GM19395 (cell line): Measurements from ENCODE around the gene PATL2.
"Not testable (repeated sequence)": the region's sequence is repeated elsewhere in the genome, so short reads cannot be mapped to it uniquely, and the experiment has no call there.

Experiments used
- ATAC-seq: cut with Tn5 transposase; IDR thresholded peaks from one replicate; pipeline ENCODE4 v1.9.1; 2021; ENCODE audit warnings: mild to moderate bottlenecking, moderate library complexity; ENCODE audit not compliant: unreplicated experiment

PATL2 gene

DNA sequence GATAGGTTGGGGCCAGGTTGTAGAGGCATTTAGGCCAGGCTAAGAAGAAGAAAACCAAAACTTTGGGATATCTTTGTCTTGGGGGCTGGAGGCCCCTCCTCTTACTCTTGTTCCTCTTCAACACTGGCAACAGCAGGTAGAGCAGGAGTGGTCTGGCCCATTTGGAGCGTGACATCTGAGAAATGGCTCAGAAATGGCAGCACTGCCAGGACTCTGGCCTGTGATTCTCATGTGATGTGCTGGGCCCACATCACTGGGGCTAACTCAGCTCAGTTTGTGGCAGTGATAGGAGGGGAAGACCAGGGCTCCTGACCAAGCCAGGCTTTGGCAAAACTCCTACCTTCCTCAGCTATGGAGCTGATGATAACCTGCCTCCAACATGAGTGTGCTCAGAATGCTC, 18.5 kb downstream of the PATL2 start:
- ATAC-seq: no peak

GRCh38 chr15:44690245-44690644, 20.9 kb downstream of the PATL2 start:
- not testable (repeated sequence) for ATAC-seq

DNA sequence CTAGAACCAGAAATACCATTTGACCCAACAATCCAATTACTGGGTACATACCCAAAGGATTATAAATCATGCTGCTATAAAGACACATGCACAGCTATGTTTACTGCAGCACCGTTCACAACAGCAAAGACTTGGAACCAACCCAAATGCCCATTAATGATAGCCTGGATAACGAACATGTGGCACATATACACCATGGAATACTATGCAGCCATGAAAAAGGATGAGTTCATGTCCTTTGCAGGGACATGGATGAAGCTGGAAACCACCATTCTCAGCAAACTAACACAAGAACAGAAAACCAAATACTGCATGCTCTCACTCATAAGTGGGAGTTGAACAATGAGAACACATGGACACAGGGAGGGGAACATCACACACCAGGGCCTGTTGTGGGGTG, 21.8 kb downstream of the PATL2 start:
- not testable (repeated sequence) for ATAC-seq

DNA sequence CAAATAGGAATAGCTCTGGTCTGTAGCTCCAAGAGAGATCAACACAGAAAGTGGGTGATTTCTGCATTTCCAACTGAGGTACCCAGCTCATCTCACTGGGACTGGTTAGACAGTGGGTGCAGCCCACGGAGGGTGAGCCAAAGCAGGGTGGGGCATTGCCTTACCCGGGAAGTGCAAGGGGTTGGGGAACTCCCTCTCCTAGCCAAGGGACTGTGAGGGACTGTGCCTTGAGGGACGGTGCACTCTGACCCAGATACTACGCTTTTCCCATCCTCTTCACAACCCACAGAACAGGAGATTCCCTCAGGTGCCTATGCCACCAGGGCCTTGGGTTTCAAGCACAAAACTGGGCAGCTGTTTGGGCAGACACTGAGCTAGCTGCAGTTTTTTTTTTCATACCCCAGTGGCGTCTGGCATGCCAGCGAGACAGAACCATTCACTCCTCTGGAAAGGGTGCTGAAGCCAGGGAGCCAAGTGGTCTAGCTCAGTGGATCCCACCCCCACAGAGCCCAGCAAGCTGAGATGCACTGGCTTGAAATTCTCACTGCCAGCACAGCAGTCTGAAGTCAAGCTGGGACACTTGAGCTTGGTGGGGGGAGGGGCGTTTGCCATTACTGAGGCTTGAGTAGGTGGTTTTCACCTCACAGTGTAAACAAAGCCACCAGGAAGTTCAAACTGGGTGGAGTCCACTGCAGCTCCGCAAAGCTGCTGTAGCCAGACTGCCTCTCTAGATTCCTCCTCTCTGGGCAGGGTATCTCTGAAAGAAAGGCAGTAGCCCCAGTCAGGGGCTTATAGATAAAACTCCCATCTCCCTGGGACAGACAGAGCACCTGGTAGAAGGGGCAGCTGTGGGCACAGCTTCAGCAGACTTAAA, 28.1 kb downstream of the PATL2 start:
- ATAC-seq: not testable (repeated sequence)

GRCh38 chr15:44682211-44682610, 28.9 kb downstream of the PATL2 start:
- ATAC-seq: no peak

GRCh38 chr15:44676676-44677075, 34.4 kb downstream of the PATL2 start:
- no peak for ATAC-seq

DNA sequence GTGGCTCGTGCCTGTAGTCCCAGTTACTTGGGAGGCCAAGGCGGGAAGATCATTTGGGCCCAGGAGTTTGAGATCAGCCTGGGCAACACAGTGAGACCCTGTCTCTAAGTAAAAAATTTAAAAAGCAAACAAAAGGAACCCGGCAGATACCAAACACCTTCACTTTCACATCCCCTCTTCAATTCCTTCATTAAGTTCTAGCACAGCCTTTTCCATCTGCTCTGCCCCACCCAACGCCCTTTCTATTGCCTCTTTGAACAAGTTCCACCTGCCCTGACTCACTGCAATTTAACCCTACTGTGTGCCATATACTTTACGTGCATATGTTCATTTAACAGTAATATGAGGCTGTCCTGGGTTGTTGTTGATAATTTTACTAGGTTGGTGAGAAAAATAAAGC, 35.2 kb downstream of the PATL2 start:
- ATAC-seq: no peak

GRCh38 chr15:44673639-44674038, 37.5 kb downstream of the PATL2 start:
- no peak for ATAC-seq

GRCh38 chr15:44670087-44670950, 40.8 kb downstream of the PATL2 start:
- no peak for ATAC-seq

- ATAC-seq: no peak
Observed at GRCh38 chr15:44668921-44669320, 42.2 kb downstream of the PATL2 start.

DNA sequence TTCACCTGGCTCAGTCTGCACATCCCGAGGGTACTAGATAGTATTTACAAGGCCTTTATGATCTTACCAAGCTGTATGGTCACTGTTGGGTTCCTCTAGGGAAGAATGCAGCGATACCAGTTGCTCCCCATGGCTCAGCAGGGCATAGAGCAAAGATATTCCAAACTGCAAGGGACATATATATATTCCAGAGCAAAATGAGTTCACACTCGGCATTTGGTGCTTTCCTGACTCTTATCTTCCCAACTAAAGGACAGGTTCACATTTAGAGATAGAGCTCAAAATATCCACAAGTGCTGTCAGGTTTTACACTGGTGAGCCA, 44.1 kb downstream of the PATL2 start:
- no peak for ATAC-seq

GRCh38 chr15:44666210-44667038, 44.7 kb downstream of the PATL2 start:
- peak; percentile 31 for ATAC-seq

DNA sequence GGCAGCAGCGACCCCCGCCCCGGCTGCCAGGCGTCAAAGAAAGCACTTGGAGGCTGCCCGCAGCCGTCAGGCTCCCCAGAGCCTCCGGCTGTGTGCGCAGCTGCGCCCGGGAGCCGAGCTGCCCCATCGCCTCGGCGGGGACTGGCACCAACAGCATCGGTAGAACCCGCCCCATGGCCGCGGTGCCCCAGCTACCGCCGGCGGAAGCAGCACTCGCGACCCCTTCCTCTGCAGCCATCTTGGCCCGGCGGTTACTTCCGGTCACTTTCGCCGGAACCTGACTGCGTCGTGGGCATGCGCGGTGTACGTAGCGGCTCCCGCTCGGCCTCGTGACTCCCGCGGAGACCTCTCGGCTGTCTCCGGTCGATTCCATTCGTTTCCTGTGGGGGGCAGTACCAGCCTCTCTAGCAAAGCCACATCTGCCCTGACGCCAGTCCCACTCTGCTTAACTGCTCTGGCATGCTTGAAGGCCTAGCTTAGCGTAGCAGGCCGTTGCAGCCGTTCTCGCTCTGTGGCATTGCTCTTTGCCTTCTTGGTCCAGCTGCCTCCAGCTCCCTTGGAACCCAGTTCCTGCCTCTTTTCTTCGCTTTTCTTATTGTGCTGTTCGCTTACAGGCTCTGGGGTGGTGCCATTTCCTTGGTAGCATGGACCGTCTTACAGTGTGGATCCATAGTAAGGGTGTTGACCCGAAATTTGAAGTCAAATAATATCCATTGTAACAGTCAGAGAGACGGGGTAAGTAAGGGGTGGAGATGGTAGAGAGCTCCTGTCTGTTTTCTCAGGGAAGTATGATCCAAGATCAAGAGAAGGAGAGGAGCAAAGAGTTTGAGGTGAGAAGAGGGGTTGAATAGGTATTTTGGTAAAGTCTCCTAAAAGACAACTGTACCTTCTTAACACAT, 47.5 kb downstream of the PATL2 start, which contains the start of gene SPG11:
Gene SPG11 (minus strand): TSS at position 253 of the 899 bp plus-strand sequence. CDS start 15 bp downstream, at position 238.
- peak; percentile 72 for ATAC-seq

DNA sequence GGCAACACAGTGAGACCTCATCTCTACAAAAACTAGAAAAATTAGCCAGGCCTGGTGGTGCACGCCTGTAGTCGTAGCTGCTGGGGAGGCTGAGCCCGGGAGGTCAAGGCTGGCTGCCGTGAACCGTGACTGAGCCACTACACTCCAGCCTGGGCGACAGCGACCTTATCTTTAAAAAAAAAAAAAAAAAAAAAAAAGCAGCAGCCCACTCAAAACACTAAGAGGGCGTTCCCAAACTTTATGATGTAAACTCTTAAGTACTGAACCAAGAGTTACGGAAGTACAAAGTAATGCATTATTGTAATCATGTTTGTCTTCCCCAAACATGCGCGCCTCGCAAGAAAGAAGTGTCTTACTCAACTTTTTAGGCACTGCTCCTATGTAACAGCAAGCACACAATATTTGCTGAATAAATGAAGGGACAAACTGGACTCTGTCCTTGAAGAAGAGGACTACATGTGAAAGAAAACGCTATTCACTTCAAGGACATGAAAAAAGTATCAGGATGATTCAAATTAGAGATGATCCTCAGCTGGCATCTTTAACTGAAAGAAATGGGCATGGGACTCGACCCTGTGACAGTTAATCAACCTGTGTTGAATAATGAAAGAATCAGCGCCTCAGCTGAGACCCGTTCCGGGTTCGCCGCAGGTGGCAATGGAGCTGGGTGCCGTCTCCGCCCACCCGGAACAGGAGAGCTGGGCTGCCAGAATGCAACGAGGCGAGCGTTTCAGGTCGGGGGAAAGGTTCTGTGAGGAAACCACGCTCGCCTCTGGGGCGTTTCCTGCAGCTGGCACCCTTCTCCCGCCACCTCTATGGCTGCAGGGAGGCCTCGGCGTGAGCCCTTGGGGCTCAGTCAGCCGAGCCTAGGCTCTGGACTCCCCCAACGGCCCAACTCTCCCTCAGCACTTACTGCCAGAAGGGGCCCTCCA, 48.4 kb downstream of the PATL2 start:
- peak; percentile 54 for ATAC-seq

- no peak for ATAC-seq
Observed at GRCh38 chr15:44661576-44661975, 49.5 kb downstream of the PATL2 start.

- no peak for ATAC-seq
Observed at GRCh38 chr15:44659056-44659455, 52.1 kb downstream of the PATL2 start.

GRCh38 chr15:44657378-44657777, 53.7 kb downstream of the PATL2 start:
- no peak for ATAC-seq

DNA sequence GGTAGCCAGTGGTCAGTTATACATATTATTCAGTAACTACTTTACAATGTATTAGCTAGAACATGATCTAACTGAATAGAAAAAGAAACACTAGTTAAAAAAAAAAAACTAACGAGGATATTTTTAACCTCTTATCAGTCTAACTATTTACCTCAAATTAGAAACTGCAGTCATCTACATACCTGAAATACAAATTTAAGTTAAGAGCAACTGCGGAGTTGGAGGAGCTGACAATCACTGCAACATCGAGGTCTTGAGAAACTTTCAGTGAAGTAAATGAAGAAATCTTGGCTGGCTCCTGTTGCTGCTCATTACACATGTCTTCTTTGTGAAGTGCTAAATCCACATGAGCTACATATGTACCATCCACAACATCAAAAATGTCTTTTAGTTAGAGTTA, 54.2 kb downstream of the PATL2 start:
- ATAC-seq: no peak

GRCh38 chr15:44656298-44656697, 54.8 kb downstream of the PATL2 start:
- no peak for ATAC-seq
